Body of pancreas (tissue), 4 donors: ENCODE data around the gene LETM1. TPM values are rescaled to one million over a fixed set of nuclear protein-coding genes. Genes with fewer than 3 reads are reported as not detected.

ENCODE experiments used
- ATAC-seq: fragments of 150-250 bp; one replicate; pipeline ENCODE4 v1.9.1; 2016
- DNase-seq, 4 donors: peaks; one replicate each; pipeline ENCODE4 v3.0.0-alpha.2; 2019
- H3K27ac ChIP-seq, 4 donors: fragments of 200-600 bp; sonication (generic); 1 replicate in 3 of 4; 2 replicates in 1 of 4; pipeline versions ENCODE4 v1.5.1 to v1.6.1; 2016 to 2019; ENCODE audit warnings: mild to moderate bottlenecking in 1 of 4, mixed read lengths in 1 of 4, moderate library complexity in 1 of 4
- H3K27me3 ChIP-seq, 2 donors: fragments of 200-600 bp; sonication (generic); one replicate each; pipeline ENCODE4 v1.6.0; 2016; ENCODE audit warnings: mild to moderate bottlenecking in 1 of 2
- H3K36me3 ChIP-seq, 2 donors: fragments of 200-600 bp; sonication (generic); replicated peaks in 1 of 2; 2 replicates each; pipeline ENCODE4 v1.5.1; 2016; ENCODE audit warnings: low read depth in 2 of 2; ENCODE audit not compliant: insufficient read depth in 1 of 2
- H3K4me1 ChIP-seq: fragments of 200-600 bp; sonication (generic); one replicate; pipeline ENCODE4 v1.6.0; 2016
- H3K4me3 ChIP-seq, 2 donors: fragments of 200-600 bp; sonication (generic); 1 replicate in 1 of 2; 2 replicates in 1 of 2; pipeline ENCODE4 v1.5.1; 2016 to 2019
- H3K9me3 ChIP-seq, 3 donors: fragments of 200-600 bp; sonication (generic); 1 replicate in 2 of 3; 2 replicates in 1 of 3; pipeline ENCODE4 v1.5.1; 2016
- POLR2A ChIP-seq, 3 donors: fragments of 450-650 bp; IDR thresholded peaks; one replicate each; pipeline ENCODE4 v1.6.1; 2016; ENCODE audit warnings: antibody characterized with exemption in 3 of 3, mild to moderate bottlenecking in 2 of 3
- WGBS, 2 donors: methylation state at CpG; one replicate each; pipeline ENCODE4 v1.1.5; 2017; 5-methylcytosine and 5-hydroxymethylcytosine counted together
- intact Hi-C: fragments of 100-400 bp; cut with DNase I; formaldehyde crosslinking; loops from one replicate; pipeline ENCODE4 v1.15.1; 2023
- total RNA-seq, 2 donors: library from RNA; depleted of rRNA; stranded (reverse); fragments of >200 nt; gene quantifications; one replicate each; pipeline ENCODE4 v1.1.0, GENCODE V29; 2016
- TF ChIP-seq, protein P1 (sequence below), 7 experiments: fragments of 450-650 bp in 4 of 7; fragments of 200-600 bp in 3 of 7; sonication (generic) in 3 of 7; IDR thresholded peaks; one replicate each; pipeline ENCODE4 v1.5.1; 2016 to 2019; ENCODE audit warnings: antibody characterized with exemption in 7 of 7

Gene LETM1
- total RNA-seq, 2 donors from 2014 or later, result 23.3 to 52.4 TPM

DNA sequence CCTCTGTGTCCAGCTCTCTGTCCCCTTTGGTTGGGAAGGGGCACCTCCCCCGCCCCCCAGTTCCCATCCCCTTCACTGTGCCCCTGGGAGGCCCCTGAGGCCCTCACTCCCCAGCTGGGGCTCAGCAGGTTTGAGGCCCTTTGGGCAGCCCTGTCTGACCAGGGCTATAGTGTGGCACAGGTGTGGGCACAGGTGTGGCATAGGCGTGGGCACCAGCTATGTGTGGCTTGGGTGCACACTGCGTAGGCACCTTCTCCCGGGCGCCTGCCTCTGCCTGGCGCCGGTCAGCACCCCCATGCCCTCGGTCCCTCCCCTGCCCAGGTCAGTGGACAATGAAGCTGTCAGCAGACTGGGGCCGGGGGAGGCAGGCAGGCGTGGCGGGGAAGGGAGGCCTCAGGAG is 70.4 kb downstream of the LETM1 start:
- 95 to 100% methylated on average over 1 to 6 of the region's 11 CpGs for WGBS, 2 donors
- intact Hi-C loops, result no loop called here
- Histone ChIP-seq H3K9me3 (no peaks in the 10 kb centered on the region), H3K27ac (peak overlapping the region in 3 of 4 donors; percentile 46 to 54 (median 53)), H3K4me1 (peaks cover 18% of the 10 kb centered on the region), H3K36me3 (no peaks in the 10 kb centered on the region), H3K4me3 (no peak overlapping the region), H3K27me3 (no peaks in the 10 kb centered on the region)
- ATAC-seq (no peak), DNase-seq (no peak)
- no peak for TF ChIP-seq POLR2A (IDR thresholded peaks at IDR 0.05)
- TF ChIP-seq, protein P1, sequence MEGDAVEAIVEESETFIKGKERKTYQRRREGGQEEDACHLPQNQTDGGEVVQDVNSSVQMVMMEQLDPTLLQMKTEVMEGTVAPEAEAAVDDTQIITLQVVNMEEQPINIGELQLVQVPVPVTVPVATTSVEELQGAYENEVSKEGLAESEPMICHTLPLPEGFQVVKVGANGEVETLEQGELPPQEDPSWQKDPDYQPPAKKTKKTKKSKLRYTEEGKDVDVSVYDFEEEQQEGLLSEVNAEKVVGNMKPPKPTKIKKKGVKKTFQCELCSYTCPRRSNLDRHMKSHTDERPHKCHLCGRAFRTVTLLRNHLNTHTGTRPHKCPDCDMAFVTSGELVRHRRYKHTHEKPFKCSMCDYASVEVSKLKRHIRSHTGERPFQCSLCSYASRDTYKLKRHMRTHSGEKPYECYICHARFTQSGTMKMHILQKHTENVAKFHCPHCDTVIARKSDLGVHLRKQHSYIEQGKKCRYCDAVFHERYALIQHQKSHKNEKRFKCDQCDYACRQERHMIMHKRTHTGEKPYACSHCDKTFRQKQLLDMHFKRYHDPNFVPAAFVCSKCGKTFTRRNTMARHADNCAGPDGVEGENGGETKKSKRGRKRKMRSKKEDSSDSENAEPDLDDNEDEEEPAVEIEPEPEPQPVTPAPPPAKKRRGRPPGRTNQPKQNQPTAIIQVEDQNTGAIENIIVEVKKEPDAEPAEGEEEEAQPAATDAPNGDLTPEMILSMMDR (IDR thresholded peaks at IDR 0.05), result no peak

- no peaks in the 10 kb centered on the region for H3K27me3 ChIP-seq
- peak; percentile 45 for ATAC-seq
- 62 to 67% methylated on average over 8 to 17 of the region's 17 CpGs for WGBS, 2 donors
- H3K9me3 ChIP-seq, result no peaks in the 10 kb centered on the region
- intact Hi-C loops, result no loop called here
- peaks cover 22% of the 10 kb centered on the region for H3K4me1 ChIP-seq
- no peak for DNase-seq
- no peak overlapping the region for H3K4me3 ChIP-seq
- TF ChIP-seq, protein P1 (IDR thresholded peaks at IDR 0.05), result no peak
- no peak for TF ChIP-seq POLR2A (IDR thresholded peaks at IDR 0.05)
- H3K27ac ChIP-seq, result peak overlapping the region in 3 of 4 donors; percentile 46 to 54 (median 53)
- H3K36me3 ChIP-seq, result no peaks in the 10 kb centered on the region
Observed at GRCh38 chr4:1784789-1785591, 71.0 kb downstream of the LETM1 start.

DNA sequence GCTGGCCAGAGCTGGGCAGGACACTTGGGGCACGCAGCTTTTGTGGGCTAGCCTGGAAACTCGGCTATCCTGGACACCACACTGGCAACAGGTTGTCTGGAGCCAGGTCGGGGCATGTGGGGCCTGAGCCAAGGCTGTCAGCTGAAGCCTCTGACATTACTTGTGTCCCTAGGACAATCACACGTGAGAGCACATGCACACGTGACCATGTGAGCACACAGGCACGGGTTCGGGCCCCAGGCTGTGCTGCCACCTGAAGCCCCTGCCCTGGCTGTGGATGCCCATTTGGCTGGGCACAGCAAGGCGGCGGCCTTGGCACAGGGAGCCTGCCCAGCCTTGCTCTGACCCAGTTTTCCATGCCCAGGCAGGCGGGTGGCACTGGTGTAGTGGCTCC is 71.6 kb downstream of the LETM1 start:
- no peak overlapping the region for H3K4me3 ChIP-seq
- DNase-seq (no peak), ATAC-seq (peak; percentile 3)
- intact Hi-C loops, result no loop called here
- peaks cover 28% of the 10 kb centered on the region for H3K4me1 ChIP-seq
- H3K9me3 ChIP-seq, result no peaks in the 10 kb centered on the region
- no peaks in the 10 kb centered on the region for H3K36me3 ChIP-seq
- no peaks in the 10 kb centered on the region for H3K27me3 ChIP-seq
- WGBS, 2 donors, result 56 to 65% methylated on average over 3 to 9 of the region's 10 CpGs
- peak overlapping the region in 3 of 4 donors; percentile 46 to 54 (median 53) for H3K27ac ChIP-seq
- TF ChIP-seq POLR2A (IDR thresholded peaks at IDR 0.05), result no peak
- TF ChIP-seq, protein P1 (IDR thresholded peaks at IDR 0.05), result no peak

GRCh38 chr4:1783970-1784369 is 72.0 kb downstream of the LETM1 start:
- Histone ChIP-seq H3K27ac (peak overlapping the region in 2 of 4 donors; percentile 53 to 54), H3K36me3 (no peaks in the 10 kb centered on the region), H3K9me3 (no peaks in the 10 kb centered on the region), H3K4me1 (peaks cover 33% of the 10 kb centered on the region), H3K4me3 (no peak overlapping the region), H3K27me3 (no peaks in the 10 kb centered on the region)
- ATAC-seq, result no peak
- TF ChIP-seq, protein P1 (IDR thresholded peaks at IDR 0.05), result no peak
- TF ChIP-seq POLR2A (IDR thresholded peaks at IDR 0.05), result no peak
- intact Hi-C loops, result no loop called here
- 66 to 86% methylated on average over 3 to 12 of the region's 12 CpGs for WGBS, 2 donors
- no peak for DNase-seq

- DNase-seq (no peak), ATAC-seq (no peak)
- 79 to 83% methylated on average over 1 to 9 of the region's 10 CpGs for WGBS, 2 donors
- peaks cover 42% of the 10 kb centered on the region for H3K4me1 ChIP-seq
- no peaks in the 10 kb centered on the region for H3K36me3 ChIP-seq
- H3K27ac ChIP-seq, result no peak overlapping the region
- no peak overlapping the region for H3K4me3 ChIP-seq
- H3K27me3 ChIP-seq, result no peaks in the 10 kb centered on the region
- TF ChIP-seq POLR2A (IDR thresholded peaks at IDR 0.05), result no peak
- TF ChIP-seq, protein P1 (IDR thresholded peaks at IDR 0.05), result no peak
- intact Hi-C loops, result no loop called here
- no peaks in the 10 kb centered on the region for H3K9me3 ChIP-seq
Observed at GRCh38 chr4:1783015-1783414, 72.9 kb downstream of the LETM1 start.
